Mesenchymal stem cell (in vitro differentiated cells and primary cell): Measurements from ENCODE around the gene HDAC3.

Experiments
- DNase-seq: peaks from one replicate; pipeline ENCODE4 v3.0.0-alpha.2; 2013
- H2AFZ ChIP-seq: one replicate; pipeline ENCODE4 v1.6.1; 2013; ENCODE audit warnings: low read depth, mild to moderate bottlenecking, control low read depth, inconsistent platforms, low read length, moderate library complexity
- H2AK5ac ChIP-seq: 2 replicates; pipeline ENCODE4 v1.6.1; 2013; ENCODE audit warnings: low read length, moderate library complexity, mild to moderate bottlenecking, inconsistent platforms; ENCODE audit not compliant: severe bottlenecking
- H2BK120ac ChIP-seq: one replicate; pipeline ENCODE4 v1.6.1; 2013; ENCODE audit warnings: low read depth, mild to moderate bottlenecking, inconsistent platforms, low read length, moderate library complexity
- H2BK12ac ChIP-seq, 2 experiments: one replicate each; pipeline ENCODE4 v1.6.1; 2013; ENCODE audit warnings: inconsistent platforms in 2 of 2, low read length in 2 of 2, mild to moderate bottlenecking in 2 of 2, moderate library complexity in 2 of 2, control low read depth in 1 of 2
- H2BK15ac ChIP-seq: one replicate; pipeline ENCODE4 v1.6.1; 2013; ENCODE audit warnings: mild to moderate bottlenecking, low read depth, inconsistent platforms; ENCODE audit not compliant: poor library complexity, severe bottlenecking
- H2BK5ac ChIP-seq: 2 replicates; pipeline ENCODE4 v1.6.1; 2013; ENCODE audit warnings: low read depth, mild to moderate bottlenecking, low read length, control low read depth, inconsistent platforms; ENCODE audit not compliant: poor library complexity, severe bottlenecking
- H3K14ac ChIP-seq, 2 experiments: one replicate each; pipeline ENCODE4 v1.6.1; 2013; ENCODE audit warnings: inconsistent platforms in 2 of 2, low read length in 2 of 2, control low read depth in 1 of 2, mild to moderate bottlenecking in 1 of 2, moderate library complexity in 1 of 2
- H3K18ac ChIP-seq, 2 experiments: one replicate each; pipeline ENCODE4 v1.6.1; 2013; ENCODE audit warnings: inconsistent platforms in 2 of 2, low read length in 2 of 2, control low read depth in 1 of 2, low read depth in 1 of 2, mild to moderate bottlenecking in 1 of 2
- H3K23ac ChIP-seq, 2 experiments: one replicate each; pipeline ENCODE4 v1.6.1; 2013; ENCODE audit warnings: inconsistent platforms in 2 of 2, low read length in 2 of 2, mild to moderate bottlenecking in 2 of 2, moderate library complexity in 2 of 2, control low read depth in 1 of 2
- H3K27ac ChIP-seq: 2 replicates; pipeline ENCODE4 v1.5.1; 2013; ENCODE audit warnings: mild to moderate bottlenecking, moderate library complexity, low read length, control low read depth, inconsistent platforms; ENCODE audit not compliant: poor library complexity, severe bottlenecking
- H3K27me3 ChIP-seq, 2 experiments: 2 replicates each; pipeline versions ENCODE4 v1.6.1 to v1.7.0; 2013; ENCODE audit warnings: low read length in 2 of 2, mild to moderate bottlenecking in 2 of 2, moderate library complexity in 2 of 2, control low read depth in 1 of 2, inconsistent platforms in 1 of 2; ENCODE audit not compliant: control insufficient read depth in 1 of 2, insufficient read depth in 1 of 2
- H3K36me3 ChIP-seq, 2 experiments: 2 replicates each; pipeline versions ENCODE4 v1.6.1 to v1.7.0; 2013; ENCODE audit warnings: low read length in 2 of 2, control low read depth in 1 of 2, inconsistent platforms in 1 of 2, low read depth in 1 of 2, mild to moderate bottlenecking in 1 of 2; ENCODE audit not compliant: insufficient read depth in 2 of 2, control insufficient read depth in 1 of 2
- H3K4ac ChIP-seq, 2 experiments: one replicate each; pipeline ENCODE4 v1.6.1; 2013; ENCODE audit warnings: inconsistent platforms in 2 of 2, low read length in 2 of 2, mild to moderate bottlenecking in 2 of 2, moderate library complexity in 2 of 2, control low read depth in 1 of 2, low read depth in 1 of 2
- H3K4me1 ChIP-seq: 2 replicates; pipeline ENCODE4 v1.6.1; 2013; ENCODE audit warnings: low read depth, low read length, control low read depth; ENCODE audit not compliant: control insufficient read depth, insufficient read depth
- H3K4me2 ChIP-seq: 2 replicates; pipeline ENCODE4 v1.6.1; 2013; ENCODE audit warnings: low read length, mild to moderate bottlenecking, inconsistent platforms; ENCODE audit not compliant: poor library complexity, severe bottlenecking
- H3K4me3 ChIP-seq, 2 experiments: 2 replicates each; pipeline versions ENCODE4 v1.5.1 to v1.7.0; 2013; ENCODE audit warnings: low read length in 2 of 2, mild to moderate bottlenecking in 2 of 2, control low read depth in 1 of 2, low read depth in 1 of 2; ENCODE audit not compliant: insufficient read depth in 1 of 2
- H3K79me1 ChIP-seq: replicated peaks from 2 replicates; pipeline ENCODE4 v1.6.1; 2013; ENCODE audit warnings: mild to moderate bottlenecking, control low read depth, low read length, inconsistent platforms; ENCODE audit not compliant: poor library complexity, severe bottlenecking
- H3K9ac ChIP-seq: 2 replicates; pipeline ENCODE4 v1.7.0; 2013; ENCODE audit warnings: mild to moderate bottlenecking, low read length, moderate library complexity
- H3K9me3 ChIP-seq: 2 replicates; pipeline ENCODE4 v1.7.0; 2013; ENCODE audit warnings: mild to moderate bottlenecking, low read length; ENCODE audit not compliant: control insufficient read depth
- H4K8ac ChIP-seq: one replicate; pipeline ENCODE4 v1.6.1; 2013; ENCODE audit warnings: inconsistent platforms, mild to moderate bottlenecking, low read length, moderate library complexity
- H4K91ac ChIP-seq: one replicate; pipeline ENCODE4 v1.6.1; 2013; ENCODE audit warnings: mild to moderate bottlenecking, low read length, inconsistent platforms
- WGBS: methylation state at CpG from one replicate; pipeline ENCODE4 v1.1.7; 2013; ENCODE audit warnings: mixed read lengths; 5-methylcytosine and 5-hydroxymethylcytosine counted together

Gene HDAC3

DNA sequence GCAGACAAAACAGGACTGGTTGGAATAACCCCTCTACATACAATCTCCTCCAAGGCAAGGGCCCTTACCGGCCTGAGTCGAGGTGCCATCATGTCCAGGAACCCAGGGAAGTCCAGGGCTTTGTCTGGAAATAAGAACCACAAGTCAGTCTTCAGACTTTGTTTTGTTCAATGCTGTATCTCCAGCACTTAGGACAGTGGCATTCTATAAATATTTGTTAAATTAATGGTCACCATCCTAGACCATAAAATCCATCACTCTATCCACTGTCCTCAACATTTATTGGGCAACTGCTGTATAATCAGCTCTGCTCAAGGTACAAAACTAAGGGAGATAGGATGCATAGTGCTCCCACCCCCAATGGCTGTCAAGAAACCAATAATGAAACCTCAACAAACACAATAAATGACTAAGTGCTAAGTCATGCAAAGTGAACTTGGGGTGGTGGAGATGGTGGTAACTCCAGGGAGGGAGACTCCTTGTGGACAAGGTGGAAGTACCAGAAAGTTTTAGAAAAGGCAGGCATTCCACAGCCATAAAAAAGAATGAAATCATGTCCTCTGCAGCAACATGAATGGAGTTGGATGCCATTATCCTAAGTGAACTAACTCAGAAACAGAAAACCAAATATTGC is 5.1 kb upstream of the HDAC3 start:
- H3K4me2 ChIP-seq, result no peak overlapping the region
- no peak overlapping the region for H3K18ac ChIP-seq
- peaks cover 15% of the 10 kb centered on the region for H3K79me1 ChIP-seq
- H2BK12ac ChIP-seq, result no peak overlapping the region
- no peak overlapping the region for H3K4ac ChIP-seq
- H3K23ac ChIP-seq, result no peak overlapping the region
- no peak overlapping the region for H3K4me3 ChIP-seq
- H2AK5ac ChIP-seq, result no peak overlapping the region
- no peaks in the 10 kb centered on the region for H3K9me3 ChIP-seq
- no peak overlapping the region for H2BK15ac ChIP-seq
- H3K27ac ChIP-seq, result no peak overlapping the region
- H3K36me3 ChIP-seq, result peaks cover 54 to 56% of the 10 kb centered on the region in 2 experiments
- no peak overlapping the region for H2BK5ac ChIP-seq
- no peak overlapping the region for H2BK120ac ChIP-seq
- no CpG with 5 or more reads among the region's 2 CpGs for WGBS
- DNase-seq, result peak; percentile 64
- no peak overlapping the region for H4K91ac ChIP-seq
- peaks cover 0 to 4% of the 10 kb centered on the region in 2 experiments for H3K27me3 ChIP-seq
- no peak overlapping the region for H3K9ac ChIP-seq
- H2AFZ ChIP-seq, result no peak overlapping the region
- H3K14ac ChIP-seq, result no peak overlapping the region
- peaks cover 25% of the 10 kb centered on the region for H3K4me1 ChIP-seq
- H4K8ac ChIP-seq, result no peak overlapping the region

DNA sequence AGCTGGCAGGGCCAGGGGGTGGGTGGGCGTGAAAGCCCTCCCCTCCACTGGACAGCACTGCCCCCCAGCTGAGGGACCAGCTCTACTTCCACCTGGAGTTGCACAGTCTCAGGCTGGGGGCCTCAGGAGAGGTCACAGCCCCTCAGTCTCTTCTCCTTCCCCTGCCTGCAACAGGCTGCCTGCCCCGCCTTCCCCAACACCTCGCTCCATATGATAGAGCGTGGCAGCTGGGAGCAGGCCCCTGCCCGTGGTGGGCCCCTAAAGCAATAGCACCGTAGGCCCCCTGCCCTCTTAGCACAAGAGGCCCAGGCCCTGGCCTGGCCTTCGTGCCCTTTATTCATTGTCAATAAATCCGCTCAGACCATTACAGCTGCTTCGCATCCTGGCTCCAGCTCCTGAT is 4.0 kb upstream of the HDAC3 start:
- Histone ChIP-seq H3K14ac (no peak overlapping the region), H3K4me1 (peaks cover 30% of the 10 kb centered on the region), H3K4ac (no peak overlapping the region), H3K79me1 (peaks cover 17% of the 10 kb centered on the region), H3K27me3 (peaks cover 0 to 4% of the 10 kb centered on the region in 2 experiments), H3K4me2 (no peak overlapping the region), H2BK5ac (no peak overlapping the region), H2AFZ (no peak overlapping the region), H2BK120ac (no peak overlapping the region), H3K18ac (no peak overlapping the region), H3K36me3 (peaks cover 44 to 46% of the 10 kb centered on the region in 2 experiments), H3K23ac (no peak overlapping the region), H3K4me3 (no peak overlapping the region), H3K9me3 (no peaks in the 10 kb centered on the region), H2BK12ac (no peak overlapping the region), H4K8ac (no peak overlapping the region), H2BK15ac (no peak overlapping the region), H3K9ac (no peak overlapping the region), H4K91ac (no peak overlapping the region), H2AK5ac (no peak overlapping the region), H3K27ac (no peak overlapping the region)
- 96% methylated on average over 6 of the region's 9 CpGs for WGBS
- no peak for DNase-seq

DNA sequence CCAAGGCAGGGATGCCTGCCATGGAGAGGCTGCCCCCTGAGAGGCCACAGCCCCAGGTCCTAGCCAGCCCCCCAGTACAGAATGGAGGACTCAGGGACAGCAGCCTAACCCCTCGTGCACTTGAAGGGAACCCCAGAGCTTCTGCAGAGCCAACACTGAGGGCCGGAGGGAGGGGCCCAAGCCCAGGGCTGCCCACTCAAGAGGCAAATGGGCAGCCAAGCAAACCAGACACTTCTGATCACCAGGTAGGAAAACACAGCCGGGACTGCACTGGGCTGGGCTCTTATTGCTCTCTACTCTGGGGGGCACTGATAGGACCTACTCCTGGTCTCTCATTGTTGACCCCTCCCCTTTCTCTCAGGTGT is 3.4 kb upstream of the HDAC3 start:
- Histone ChIP-seq H3K36me3 (peaks cover 39 to 41% of the 10 kb centered on the region in 2 experiments), H4K8ac (no peak overlapping the region), H3K4me2 (no peak overlapping the region), H3K18ac (no peak overlapping the region), H2BK12ac (no peak overlapping the region), H2BK15ac (no peak overlapping the region), H3K9ac (no peak overlapping the region), H3K79me1 (peaks cover 18% of the 10 kb centered on the region), H3K9me3 (no peaks in the 10 kb centered on the region), H3K4ac (no peak overlapping the region), H3K23ac (no peak overlapping the region), H3K27me3 (peaks cover 0 to 4% of the 10 kb centered on the region in 2 experiments), H3K4me3 (no peak overlapping the region), H3K27ac (no peak overlapping the region), H3K14ac (no peak overlapping the region), H2AFZ (no peak overlapping the region), H2BK5ac (no peak overlapping the region), H4K91ac (no peak overlapping the region), H2BK120ac (no peak overlapping the region), H2AK5ac (no peak overlapping the region), H3K4me1 (peaks cover 33% of the 10 kb centered on the region)
- DNase-seq, result no peak
- 100% methylated on average over 3 of the region's 3 CpGs for WGBS

DNA sequence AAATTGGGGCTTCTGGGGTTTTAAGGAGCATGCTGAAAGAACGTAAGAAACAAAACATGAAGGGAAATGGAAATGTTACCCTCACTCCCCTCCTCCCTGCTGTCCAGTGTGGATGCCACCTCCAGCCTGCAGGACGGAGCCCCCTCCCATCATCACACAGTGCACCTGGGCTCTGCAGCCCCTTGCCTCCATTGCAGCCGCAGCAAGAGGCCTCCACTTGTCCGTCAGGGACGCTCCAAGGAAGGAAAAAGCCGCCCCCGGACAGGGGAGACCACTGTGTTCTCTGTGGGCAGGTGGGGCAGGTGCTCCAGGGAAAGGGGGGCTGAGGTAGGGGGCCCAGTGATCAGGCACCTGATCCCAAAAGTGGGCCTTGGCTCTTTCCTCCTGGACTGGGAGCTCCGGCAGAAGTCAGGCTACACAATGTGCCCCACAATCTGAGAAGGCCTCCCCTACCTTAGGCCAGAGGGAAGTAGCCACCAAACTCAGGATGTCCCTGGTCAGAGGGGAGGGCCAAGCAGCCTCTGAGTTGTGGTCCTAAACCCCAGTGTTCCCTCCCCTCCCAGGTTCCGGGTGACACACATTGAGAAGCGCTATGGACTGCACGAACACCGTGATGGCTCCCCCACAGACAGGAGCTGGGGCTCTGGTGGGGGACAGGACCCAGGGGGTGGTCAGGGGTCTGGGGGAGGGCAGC is 2.9 kb upstream of the HDAC3 start:
- peaks cover 21% of the 10 kb centered on the region for H3K79me1 ChIP-seq
- H3K4me3 ChIP-seq, result no peak overlapping the region
- peaks cover 37 to 38% of the 10 kb centered on the region in 2 experiments for H3K36me3 ChIP-seq
- no peak overlapping the region for H3K14ac ChIP-seq
- no peak overlapping the region for H2BK120ac ChIP-seq
- no peak overlapping the region for H2BK5ac ChIP-seq
- H2BK12ac ChIP-seq, result no peak overlapping the region
- H3K27ac ChIP-seq, result no peak overlapping the region
- no peaks in the 10 kb centered on the region for H3K9me3 ChIP-seq
- H3K18ac ChIP-seq, result no peak overlapping the region
- H3K4me1 ChIP-seq, result peaks cover 35% of the 10 kb centered on the region
- no peak overlapping the region for H3K4ac ChIP-seq
- no peak overlapping the region for H3K23ac ChIP-seq
- H3K4me2 ChIP-seq, result no peak overlapping the region
- H2AK5ac ChIP-seq, result no peak overlapping the region
- H3K9ac ChIP-seq, result no peak overlapping the region
- no peak overlapping the region for H2AFZ ChIP-seq
- H2BK15ac ChIP-seq, result no peak overlapping the region
- H4K8ac ChIP-seq, result peak overlapping the region; percentile 1
- H4K91ac ChIP-seq, result no peak overlapping the region
- peaks cover 0 to 4% of the 10 kb centered on the region in 2 experiments for H3K27me3 ChIP-seq
- DNase-seq, result no peak
- WGBS, result 89% methylated on average over 12 of the region's 12 CpGs
